HG02970 (cell line): ENCODE measurements around the gene SV2B.

Experiments
- ATAC-seq: cut with Tn5 transposase; IDR thresholded peaks from one replicate; pipeline ENCODE4 v1.9.1; 2021; ENCODE audit warnings: mild to moderate bottlenecking, moderate library complexity, moderate number of reproducible peaks; ENCODE audit not compliant: unreplicated experiment, low FRiP score

The SV2B gene

DNA sequence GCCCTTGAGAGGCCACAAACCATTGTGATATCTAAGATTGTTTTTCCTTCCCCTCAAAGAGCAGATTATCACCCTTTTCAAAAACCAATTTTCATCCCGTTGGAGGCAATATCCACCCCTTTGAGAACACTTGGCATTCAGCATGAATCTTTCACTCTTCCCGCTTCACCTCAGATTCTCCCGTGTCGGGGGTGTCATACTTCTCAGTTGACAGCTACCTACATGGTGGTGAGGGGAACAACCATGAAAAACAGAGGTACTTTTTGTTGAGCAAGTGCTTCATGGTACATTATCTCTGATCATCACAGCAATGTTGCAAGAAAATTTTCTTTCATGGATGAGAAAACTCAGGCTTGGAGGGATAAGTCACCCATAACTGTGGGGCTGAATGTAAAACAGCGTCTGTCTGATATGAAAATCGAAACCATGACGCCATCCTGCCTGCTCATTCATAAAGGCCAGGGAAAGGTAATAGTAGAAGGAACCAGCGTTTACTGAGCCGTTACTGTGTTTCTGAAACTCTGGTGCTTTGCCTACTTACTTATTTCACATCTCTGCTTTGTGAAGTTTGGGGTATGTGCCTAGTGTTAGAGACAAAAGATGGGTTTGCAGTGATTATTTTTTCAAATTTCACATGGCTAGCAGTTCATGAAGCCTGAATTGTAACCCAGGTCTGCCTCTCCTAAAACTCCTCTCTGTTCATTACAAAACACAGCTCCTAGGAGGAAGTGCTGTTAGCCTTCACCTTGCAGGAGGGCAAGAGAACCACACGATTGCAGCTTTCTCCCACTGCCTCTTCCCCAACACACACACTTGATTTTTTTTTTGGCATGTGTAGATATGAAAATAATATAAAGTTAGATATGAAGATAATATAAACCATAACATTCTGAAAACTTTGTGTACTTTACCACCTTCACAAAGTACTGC is 35.4 kb downstream of the SV2B start:
- peak; percentile 64 for ATAC-seq

DNA sequence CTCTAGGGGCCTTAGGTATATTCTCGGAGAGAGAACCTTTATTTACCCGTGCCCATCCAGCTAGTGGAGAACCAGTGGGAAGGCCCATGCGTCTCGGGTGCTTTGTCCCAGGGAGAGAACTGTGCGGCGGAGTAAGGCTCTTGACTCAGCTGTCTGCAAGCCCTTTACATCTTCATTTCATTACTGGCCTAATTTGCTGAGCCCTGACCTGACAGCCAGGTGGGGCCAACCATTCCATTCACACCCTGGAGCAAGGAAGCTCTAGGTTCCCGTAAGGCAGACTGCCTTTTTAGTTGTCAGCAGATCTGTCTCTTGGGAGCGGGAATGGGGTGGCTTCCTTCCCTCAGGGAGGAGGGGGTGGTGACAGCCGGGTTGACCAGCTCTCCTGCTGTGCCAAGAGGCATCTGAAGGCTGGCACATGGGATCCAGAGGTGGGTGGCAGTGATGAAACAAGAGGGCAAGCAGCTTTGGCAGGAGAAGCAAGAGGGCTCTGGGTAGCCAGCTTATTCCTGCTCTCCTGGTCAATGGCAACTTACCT is 36.4 kb downstream of the SV2B start:
- no peak for ATAC-seq

DNA sequence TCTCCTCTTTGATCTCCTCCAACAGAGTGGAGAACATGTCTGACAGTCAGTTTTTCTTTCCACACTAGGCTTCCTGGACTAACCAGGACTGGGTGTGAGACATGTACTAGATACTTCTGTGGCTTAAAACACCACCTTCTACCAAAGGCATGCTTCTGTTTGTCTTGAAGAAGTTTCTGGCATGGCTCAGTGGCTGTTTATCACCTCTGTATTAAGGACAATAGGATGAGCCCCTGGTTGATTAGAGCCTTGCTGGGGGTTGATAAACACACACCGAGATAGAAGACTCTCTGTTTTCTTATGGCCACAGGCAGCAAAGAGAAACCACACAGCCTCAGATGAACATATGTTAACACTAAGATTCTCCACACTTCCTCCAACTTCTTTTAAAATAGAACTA is 40.5 kb downstream of the SV2B start:
- ATAC-seq: no peak

DNA sequence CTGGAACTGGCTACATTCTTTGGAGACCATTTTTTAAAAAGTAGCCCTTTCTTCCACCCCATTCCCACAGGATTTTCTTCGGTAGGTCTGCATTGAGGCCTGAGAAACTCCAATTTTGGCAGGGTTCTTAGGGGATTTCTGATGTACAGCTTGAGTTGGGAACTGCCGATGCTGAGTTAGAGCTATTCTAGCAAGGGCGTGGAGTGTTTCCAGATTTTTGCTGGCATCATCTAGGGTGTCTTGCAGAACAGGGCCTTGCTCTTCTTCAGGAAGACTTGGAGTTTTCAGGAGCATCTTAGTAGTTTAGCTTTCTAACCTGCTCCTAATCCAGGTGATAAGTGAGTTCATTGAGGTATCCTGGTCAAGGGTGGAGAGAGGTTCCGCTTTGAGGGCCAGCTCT is 41.0 kb downstream of the SV2B start:
- no peak for ATAC-seq

DNA sequence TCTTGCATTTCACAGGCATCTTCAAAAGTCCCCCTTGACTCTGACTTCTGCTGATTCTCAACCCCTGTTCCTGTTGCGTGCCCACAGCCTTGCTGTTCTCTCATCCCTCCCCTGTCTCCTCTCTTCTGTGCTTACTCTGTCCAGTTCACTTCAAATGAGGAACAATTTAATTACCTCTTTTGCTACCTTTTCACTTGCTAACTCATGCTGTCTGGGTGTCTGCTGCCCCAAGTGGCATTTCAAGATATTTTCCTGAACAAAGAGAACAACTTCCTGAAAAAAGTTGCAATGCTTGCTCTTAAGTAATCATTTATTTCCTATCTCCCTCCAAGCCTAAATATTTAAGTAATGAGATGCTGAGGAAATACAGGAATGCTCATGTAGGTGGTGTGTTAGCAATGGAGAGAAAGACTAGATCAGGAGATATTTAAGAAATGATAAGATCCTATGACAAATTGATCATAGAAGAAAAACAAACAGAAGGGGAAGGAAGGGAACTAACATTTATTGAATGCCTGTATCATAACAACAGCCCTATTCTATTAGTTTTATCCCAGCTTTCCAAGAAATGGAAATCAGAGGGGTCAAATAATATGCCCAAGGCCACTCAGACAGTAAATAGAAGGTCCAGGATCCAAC is 42.2 kb downstream of the SV2B start:
- ATAC-seq: no peak

DNA sequence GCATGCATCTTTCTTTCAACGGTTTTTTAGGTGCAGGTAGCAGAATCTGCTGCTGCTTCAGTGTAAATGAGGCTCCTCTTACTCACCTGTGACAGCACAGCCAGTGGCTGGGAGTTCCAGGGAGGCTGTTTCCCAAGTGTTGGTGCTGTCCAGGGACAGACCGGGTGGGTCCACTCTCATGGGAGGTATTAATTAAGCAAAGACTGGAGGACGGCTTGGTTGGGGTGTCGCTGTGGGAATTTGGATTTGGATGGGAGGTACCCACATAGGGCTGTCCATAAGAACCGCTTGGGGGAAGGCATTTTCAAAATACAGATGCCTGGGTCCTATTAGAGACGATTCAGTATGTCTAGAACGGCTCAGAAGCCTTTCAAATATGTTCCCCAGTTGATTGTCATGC is 42.9 kb downstream of the SV2B start:
- no peak for ATAC-seq

DNA sequence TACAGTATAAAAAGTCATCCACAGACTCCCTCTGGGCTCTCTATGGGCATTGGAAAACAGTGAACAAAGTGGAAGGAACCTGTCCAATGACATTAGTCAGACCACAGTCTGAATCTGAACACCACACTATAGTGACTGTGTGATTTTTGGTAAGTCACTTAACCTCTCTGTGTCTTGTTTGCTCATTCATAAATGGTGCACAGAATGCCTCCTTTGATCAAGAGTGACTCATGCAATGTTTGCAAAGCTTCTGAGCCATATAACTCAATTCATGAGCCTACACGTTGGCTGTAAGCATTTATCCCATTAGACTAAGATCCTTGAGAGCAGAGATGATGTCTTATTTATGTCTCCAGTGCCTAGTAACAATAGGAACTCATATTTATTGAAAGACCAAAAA is 46.7 kb downstream of the SV2B start:
- ATAC-seq: no peak

DNA sequence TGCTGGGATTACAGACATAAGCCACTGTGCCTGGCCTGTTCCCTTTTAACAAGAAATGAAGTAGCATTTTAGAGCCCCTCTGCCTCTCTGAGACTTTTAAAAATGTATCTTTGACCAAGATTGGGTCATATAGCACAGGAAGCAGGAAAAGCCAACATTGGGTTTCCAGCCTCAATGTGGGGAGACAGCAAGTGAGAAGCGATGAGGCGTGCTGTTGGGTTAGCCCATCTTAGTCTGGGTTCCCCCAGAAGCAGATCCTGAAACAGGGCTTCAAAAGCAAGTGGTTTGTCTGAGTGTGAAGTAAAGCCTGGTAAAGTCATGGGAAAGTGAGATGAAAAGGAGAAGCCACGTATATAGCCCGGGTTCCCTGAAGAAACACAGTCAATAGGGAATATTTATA is 48.2 kb downstream of the SV2B start:
- no peak for ATAC-seq

DNA sequence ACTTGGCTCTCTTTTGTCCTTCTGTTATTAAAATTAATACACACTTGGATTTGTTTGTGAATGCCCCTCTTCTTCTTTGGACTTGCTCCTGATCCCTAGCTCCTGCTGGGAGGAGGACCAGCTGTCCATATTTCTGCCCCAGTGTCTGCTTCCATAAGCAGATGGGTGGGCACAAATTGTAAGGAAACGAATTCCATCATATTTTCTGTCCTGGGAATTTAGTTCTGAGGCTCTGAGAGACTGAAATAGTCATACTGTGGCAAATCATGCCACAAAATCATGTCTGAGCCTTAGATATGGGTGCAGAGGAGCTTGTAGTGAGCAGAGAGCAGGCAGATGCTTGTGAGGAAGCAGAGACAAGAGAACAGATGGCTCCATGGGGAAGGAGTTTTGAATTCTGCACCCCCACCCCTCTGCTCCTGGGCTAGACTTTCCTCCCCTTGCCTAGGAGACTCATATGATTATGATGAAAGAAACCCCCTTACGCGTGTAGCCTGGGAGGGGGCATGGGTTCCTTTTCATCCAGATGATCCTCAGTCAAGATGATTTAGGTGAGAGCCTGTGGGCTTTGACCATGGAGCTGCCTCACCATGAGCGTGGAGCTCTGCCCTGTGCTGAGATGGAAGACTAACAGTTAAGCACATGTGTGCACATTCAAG is 50.6 kb downstream of the SV2B start:
- no peak for ATAC-seq

DNA sequence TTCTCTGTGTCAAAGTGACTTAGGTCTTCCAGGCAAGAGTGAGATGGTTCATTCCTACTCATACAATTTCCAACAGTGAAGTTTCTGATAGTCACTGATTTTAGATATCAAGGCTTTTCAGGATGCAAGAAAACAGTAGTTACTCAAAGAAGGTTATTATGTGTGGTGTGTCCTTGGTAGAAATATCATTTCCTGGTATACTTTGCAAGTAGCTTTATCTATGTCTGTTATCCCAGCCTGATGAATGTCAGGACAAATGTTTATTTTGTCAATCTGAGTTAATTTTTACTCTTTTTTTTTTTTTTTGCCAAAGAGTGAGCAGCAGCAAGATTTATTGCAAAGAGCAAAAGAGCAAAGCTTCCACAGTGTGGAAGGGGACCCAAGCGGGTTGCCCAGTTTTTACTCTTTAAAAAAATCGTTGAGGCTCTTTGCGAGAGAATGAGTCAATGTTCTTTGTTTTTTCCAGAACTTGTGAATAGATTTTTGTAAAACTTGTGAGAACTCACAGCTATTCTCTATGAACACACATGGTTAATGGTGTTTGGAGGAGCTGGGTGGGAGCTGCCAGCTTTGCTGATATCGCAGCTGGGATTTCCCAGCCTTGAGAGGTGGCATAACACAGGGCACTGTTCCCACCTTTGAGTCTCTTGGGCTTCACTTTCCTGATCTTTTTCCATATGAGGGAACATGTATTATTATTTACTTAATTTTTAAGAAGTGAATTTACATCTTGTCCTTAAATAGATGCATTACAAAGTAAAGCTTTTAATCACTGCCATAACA is 51.9 kb downstream of the SV2B start:
- ATAC-seq: no peak

DNA sequence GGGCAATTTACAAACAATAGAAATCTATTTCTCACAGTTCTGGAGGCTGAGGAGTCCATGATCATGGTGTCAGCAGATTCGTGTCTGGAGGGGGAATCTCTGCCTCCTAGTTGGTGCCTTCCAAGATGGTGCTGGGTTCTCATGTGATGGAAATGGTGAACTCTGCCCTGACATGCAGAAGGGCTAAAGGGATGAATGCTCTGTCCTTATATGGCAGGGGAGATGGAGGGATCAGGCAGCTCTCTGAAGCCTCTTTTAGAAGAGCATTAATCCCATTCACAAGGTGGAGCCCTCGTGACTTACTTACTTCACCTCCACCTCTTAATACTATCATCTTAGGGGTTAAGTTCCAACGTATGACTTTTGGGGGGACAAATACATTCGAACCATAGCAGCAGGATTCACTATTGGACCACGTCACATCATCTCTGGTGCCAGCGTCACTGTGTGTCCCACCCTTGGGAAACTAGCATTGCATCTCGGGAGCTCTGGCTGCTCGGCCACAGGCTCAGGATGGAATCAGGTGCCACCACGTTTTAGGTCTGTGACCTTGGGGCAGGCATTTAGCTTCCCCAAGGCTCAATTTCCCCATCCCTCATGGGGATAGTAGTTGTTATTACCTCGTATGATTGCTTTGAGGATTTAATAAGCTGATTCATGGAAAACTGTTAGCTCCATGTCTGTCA is 53.0 kb downstream of the SV2B start:
- ATAC-seq: no peak

DNA sequence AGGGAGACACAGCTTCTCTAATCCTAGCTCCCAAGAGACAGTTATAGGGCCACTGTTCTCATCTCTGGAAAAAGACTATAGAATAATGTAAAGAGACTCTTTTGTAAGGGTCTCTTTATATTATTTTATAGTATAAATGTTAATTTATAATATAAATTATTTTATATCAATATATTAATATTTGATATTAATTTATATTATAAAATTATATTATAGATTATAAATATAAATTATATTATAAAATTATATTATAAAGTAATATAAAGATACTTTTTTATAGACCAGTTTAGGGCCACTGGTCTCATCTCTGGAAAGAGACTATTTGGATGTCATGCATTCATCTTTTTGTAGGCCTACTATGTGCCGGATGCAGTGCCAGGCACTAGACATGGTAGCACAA is 53.9 kb downstream of the SV2B start:
- no peak for ATAC-seq

DNA sequence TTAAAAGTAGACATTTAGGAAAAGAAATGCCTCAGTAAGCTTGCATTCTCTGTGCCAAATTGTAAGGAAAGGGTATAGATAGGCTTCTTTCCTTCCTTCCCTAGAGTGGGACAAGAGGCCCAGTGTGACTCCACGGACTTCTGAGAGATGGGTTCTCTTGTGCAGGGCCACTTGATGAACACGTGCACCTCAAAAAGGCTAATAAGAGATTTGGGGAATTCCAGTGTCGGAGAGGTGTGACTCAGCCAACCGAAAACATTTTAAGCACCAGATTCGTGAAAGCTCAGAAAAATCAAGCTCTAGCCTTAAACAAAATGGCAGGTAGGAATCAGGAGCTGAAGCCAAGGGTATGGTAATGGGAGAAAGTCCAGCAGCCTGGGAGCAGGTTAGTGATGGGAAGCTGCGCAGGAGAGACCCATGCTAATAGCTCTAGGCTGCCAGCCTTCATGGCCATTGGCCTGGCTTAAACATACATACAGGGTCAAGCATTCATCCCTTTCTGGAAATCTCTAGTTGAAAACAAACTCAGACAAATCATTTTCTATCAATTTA is 56.2 kb downstream of the SV2B start:
- no peak for ATAC-seq

DNA sequence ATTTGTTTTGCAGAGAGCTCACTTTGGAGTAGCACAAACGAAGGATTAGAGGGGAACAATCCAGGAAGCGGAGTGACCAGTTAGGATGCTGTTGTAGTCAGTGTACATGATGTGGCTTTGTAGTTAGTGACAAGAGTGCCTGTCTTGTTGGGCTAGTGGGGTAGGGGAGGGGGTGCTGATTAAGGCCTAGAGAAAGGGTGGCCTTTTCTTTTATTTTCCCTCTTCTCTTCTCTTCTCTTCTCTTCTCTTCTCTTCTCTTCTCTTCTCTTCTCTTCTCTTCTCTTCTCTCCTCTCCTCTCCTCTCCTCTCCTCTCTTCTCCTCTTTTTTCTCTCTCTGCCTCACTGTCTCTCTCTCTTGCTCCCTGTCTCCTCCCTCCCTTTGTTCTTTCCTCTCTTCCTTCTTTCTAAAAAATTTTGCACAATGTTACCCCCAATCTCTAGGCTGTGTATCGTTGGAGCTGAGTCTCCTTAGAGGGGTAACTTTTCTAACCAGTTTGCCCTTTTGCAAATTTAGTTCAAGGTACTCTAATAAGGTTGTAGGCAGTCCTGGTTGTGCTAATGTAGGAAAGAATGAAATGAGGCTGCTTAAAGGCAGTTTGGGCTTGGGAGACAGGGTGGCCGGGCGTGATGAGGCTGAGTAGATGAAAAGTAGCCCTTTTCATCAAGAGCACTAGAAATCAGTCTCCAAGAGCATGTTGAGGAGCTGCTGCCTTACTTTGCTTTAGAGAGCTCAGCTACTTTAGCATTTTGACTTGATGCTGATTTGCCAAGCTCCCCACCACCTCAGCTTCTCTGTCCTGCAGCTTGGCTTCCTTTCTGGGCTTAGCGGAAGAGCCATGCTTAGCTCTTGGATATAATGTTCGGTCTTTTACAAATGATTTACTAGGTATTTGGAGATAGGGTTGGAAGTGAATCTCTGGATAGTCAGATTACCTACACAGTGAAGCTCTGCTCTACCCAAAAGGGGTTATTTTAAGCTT is 58.6 kb downstream of the SV2B start:
- no peak for ATAC-seq

DNA sequence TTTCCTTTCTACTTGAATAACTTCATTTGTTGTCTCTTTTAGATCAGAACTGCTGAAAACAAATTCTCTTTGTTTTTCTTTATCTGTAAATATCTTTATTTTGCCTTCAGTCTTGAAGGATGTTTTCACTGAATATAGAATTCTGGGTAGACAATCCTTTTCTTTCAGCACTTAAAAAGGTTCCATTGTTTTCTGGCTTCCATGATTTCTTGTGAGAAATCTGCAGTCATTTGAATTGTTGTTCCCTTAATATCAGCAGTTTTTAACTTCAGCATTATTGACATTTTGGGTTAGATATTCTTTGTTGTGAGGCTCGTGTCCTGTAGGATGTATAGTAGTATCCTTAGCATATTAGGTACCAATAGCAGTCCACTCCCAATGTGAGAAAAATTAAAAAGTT is 65.8 kb downstream of the SV2B start:
- no peak for ATAC-seq

DNA sequence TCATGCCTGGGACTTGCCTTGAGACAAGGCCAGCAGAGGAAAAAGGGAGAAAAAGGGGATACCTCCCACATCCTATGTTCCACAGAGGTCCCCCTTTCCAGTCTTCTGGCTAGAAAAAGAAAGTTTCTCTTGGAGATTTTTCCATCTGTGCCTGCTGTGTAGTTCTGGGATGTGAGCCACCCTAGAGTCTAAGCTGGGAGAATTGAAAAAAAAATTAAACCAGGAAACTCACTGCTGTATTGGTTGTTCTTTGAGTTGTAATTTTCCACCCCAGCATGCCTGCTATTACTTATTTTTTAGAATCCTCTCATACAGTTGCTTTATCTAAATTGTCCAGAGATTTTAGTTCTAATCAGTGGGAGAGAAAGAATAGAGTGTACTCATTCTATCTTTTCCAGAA is 68.4 kb downstream of the SV2B start:
- ATAC-seq: no peak

DNA sequence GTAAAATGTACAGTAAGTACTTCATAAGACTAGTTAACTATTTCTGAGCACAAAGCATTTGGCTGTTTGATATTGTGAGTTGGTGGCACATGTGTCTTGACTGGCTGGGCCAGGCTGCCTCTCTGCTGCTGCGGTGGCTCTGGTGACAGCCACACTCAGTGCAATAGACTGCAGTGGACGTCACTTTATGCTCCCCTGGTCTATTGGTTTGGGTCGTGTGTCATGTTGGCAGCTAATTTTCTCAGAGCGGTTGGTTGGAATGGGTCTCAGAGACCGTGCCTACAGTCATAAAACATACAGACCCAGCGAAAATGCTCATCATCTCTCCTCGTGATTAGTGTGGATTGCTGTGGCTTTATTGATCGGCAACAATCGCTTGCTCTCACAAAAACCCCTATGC is 71.3 kb downstream of the SV2B start:
- no peak for ATAC-seq

DNA sequence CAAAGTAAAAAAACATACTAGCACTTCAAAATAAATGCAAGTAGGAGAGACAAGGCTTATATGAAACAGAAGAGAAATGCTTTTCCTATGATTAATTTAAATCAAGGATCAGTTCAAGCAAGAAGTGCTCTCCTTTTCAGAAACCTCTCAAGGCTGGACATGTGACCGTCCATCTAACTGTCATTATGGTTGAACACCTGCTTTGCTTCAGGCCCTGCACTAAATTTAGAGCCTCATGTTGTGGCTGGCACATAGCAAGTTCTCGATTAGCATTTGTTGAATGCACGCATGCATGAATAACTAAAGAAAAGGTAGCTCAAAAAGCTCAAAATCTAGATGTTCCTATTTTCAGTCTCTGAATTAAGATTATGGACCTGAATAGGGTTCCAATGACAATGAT is 82.0 kb downstream of the SV2B start:
- no peak for ATAC-seq
